HUES6 (cell line): Measurements from ENCODE around the gene ERMP1.

ENCODE experiments used
- H3K27ac ChIP-seq: 2 replicates; pipeline ENCODE4 v1.7.0; 2013; ENCODE audit warnings: low read depth, mild to moderate bottlenecking, low read length, inconsistent platforms
- H3K27me3 ChIP-seq: 2 replicates; pipeline ENCODE4 v1.6.1; 2013; ENCODE audit warnings: low read length; ENCODE audit not compliant: control insufficient read depth, insufficient read depth
- H3K36me3 ChIP-seq: 2 replicates; pipeline ENCODE4 v1.6.1; 2013; ENCODE audit warnings: low read length; ENCODE audit not compliant: control insufficient read depth, insufficient read depth
- H3K4me1 ChIP-seq: 2 replicates; pipeline ENCODE4 v1.6.1; 2013; ENCODE audit warnings: low read length; ENCODE audit not compliant: control insufficient read depth, insufficient read depth
- H3K4me3 ChIP-seq: 2 replicates; pipeline ENCODE4 v1.5.1; 2013; ENCODE audit warnings: low read depth, low read length
- H3K9ac ChIP-seq: one replicate; pipeline ENCODE4 v1.6.1; 2013; ENCODE audit warnings: mild to moderate bottlenecking, low read length
- H3K9me3 ChIP-seq: 2 replicates; pipeline ENCODE4 v1.6.1; 2013; ENCODE audit warnings: low read depth, low read length; ENCODE audit not compliant: control insufficient read depth, insufficient read depth

ERMP1 gene

GRCh38 chr9:5840788-5841187 is 7.9 kb upstream of the ERMP1 start:
- Histone ChIP-seq H3K4me1 (peaks cover 19% of the 10 kb centered on the region), H3K9me3 (0 out of 2 replicates have a peak, but pooled peaks cover 7% of the 10 kb centered on the region), H3K36me3 (no peaks in the 10 kb centered on the region)

GRCh38 chr9:5839572-5839902 is 6.6 kb upstream of the ERMP1 start:
- Histone ChIP-seq H3K36me3 (no peaks in the 10 kb centered on the region), H3K9ac (peak overlapping the region; percentile 62), H3K27me3 (no peaks in the 10 kb centered on the region), H3K27ac (peak overlapping the region; percentile 47; the same call in 1 of the 2 replicates), H3K4me1 (peaks cover 19% of the 10 kb centered on the region), H3K4me3 (no peak overlapping the region), H3K9me3 (0 out of 2 replicates have a peak, but pooled peaks cover 7% of the 10 kb centered on the region)

More at GRCh38 chr9:5840788-5841187, 7.9 kb upstream of the ERMP1 start:
- no peaks in the 10 kb centered on the region for H3K27me3 ChIP-seq
- no peak overlapping the region for H3K4me3 ChIP-seq
- H3K9ac ChIP-seq, result no peak overlapping the region
- H3K27ac ChIP-seq, result no peak overlapping the region

- H3K27me3 ChIP-seq, result no peaks in the 10 kb centered on the region
- H3K27ac ChIP-seq, result peak overlapping the region; percentile 47; the same call in 1 of the 2 replicates
- H3K4me3 ChIP-seq, result no peak overlapping the region
- H3K9ac ChIP-seq, result peak overlapping the region; percentile 62
- no peaks in the 10 kb centered on the region for H3K36me3 ChIP-seq
- peaks cover 19% of the 10 kb centered on the region for H3K4me1 ChIP-seq
- 0 out of 2 replicates have a peak, but pooled peaks cover 7% of the 10 kb centered on the region for H3K9me3 ChIP-seq
Observed at GRCh38 chr9:5838884-5839571, 6.1 kb upstream of the ERMP1 start.

GRCh38 chr9:5835808-5836207 is 2.9 kb upstream of the ERMP1 start:
- Histone ChIP-seq H3K9me3 (no peaks in the 10 kb centered on the region), H3K27me3 (peaks cover 13% of the 10 kb centered on the region), H3K27ac (no peak overlapping the region), H3K9ac (no peak overlapping the region), H3K4me3 (no peak overlapping the region), H3K36me3 (no peaks in the 10 kb centered on the region), H3K4me1 (peaks cover 24% of the 10 kb centered on the region)

GRCh38 chr9:5834214-5834613 is 1.3 kb upstream of the ERMP1 start:
- peaks cover 13% of the 10 kb centered on the region for H3K27me3 ChIP-seq
- no peak overlapping the region for H3K9ac ChIP-seq
- H3K4me3 ChIP-seq, result no peak overlapping the region
- H3K36me3 ChIP-seq, result peaks cover 2% of the 10 kb centered on the region; the same call in 1 of the 2 replicates
- peaks cover 17% of the 10 kb centered on the region for H3K4me1 ChIP-seq
- H3K9me3 ChIP-seq, result no peaks in the 10 kb centered on the region
- H3K27ac ChIP-seq, result no peak overlapping the region

- peak overlapping the region; percentile 84 for H3K9ac ChIP-seq
- H3K9me3 ChIP-seq, result no peaks in the 10 kb centered on the region
- no peak overlapping the region for H3K27ac ChIP-seq
- H3K4me1 ChIP-seq, result peaks cover 12% of the 10 kb centered on the region
- peak overlapping the region; percentile 79 for H3K4me3 ChIP-seq
- H3K36me3 ChIP-seq, result peaks cover 2% of the 10 kb centered on the region; the same call in 1 of the 2 replicates
- H3K27me3 ChIP-seq, result peaks cover 13% of the 10 kb centered on the region
Observed at GRCh38 chr9:5832071-5832537, 813 bp downstream of the ERMP1 start.

GRCh38 chr9:5825895-5826622 is 6.9 kb downstream of the ERMP1 start:
- Histone ChIP-seq H3K9me3 (no peaks in the 10 kb centered on the region), H3K4me1 (no peaks in the 10 kb centered on the region), H3K9ac (no peak overlapping the region), H3K4me3 (no peak overlapping the region), H3K36me3 (peaks cover 16% of the 10 kb centered on the region), H3K27me3 (no peaks in the 10 kb centered on the region), H3K27ac (no peak overlapping the region)

GRCh38 chr9:5825223-5825622 is 7.7 kb downstream of the ERMP1 start:
- Histone ChIP-seq H3K27ac (no peak overlapping the region), H3K4me3 (no peak overlapping the region), H3K27me3 (no peaks in the 10 kb centered on the region), H3K9ac (no peak overlapping the region), H3K4me1 (no peaks in the 10 kb centered on the region), H3K9me3 (no peaks in the 10 kb centered on the region), H3K36me3 (peaks cover 15% of the 10 kb centered on the region)

- H3K4me3 ChIP-seq, result no peak overlapping the region
- H3K27me3 ChIP-seq, result no peaks in the 10 kb centered on the region
- H3K36me3 ChIP-seq, result peaks cover 12% of the 10 kb centered on the region
- H3K27ac ChIP-seq, result no peak overlapping the region
- H3K9me3 ChIP-seq, result no peaks in the 10 kb centered on the region
- H3K9ac ChIP-seq, result no peak overlapping the region
- no peaks in the 10 kb centered on the region for H3K4me1 ChIP-seq
Observed at GRCh38 chr9:5820425-5820824, 12.5 kb downstream of the ERMP1 start.

- H3K9me3 ChIP-seq, result no peaks in the 10 kb centered on the region
- H3K4me3 ChIP-seq, result no peak overlapping the region
- no peaks in the 10 kb centered on the region for H3K4me1 ChIP-seq
- H3K36me3 ChIP-seq, result peaks cover 7% of the 10 kb centered on the region
- H3K27ac ChIP-seq, result no peak overlapping the region
- no peaks in the 10 kb centered on the region for H3K27me3 ChIP-seq
- no peak overlapping the region for H3K9ac ChIP-seq
Observed at GRCh38 chr9:5819174-5819573, 13.7 kb downstream of the ERMP1 start.

- no peak overlapping the region for H3K9ac ChIP-seq
- no peaks in the 10 kb centered on the region for H3K9me3 ChIP-seq
- no peaks in the 10 kb centered on the region for H3K27me3 ChIP-seq
- H3K36me3 ChIP-seq, result peaks cover 6% of the 10 kb centered on the region
- no peak overlapping the region for H3K27ac ChIP-seq
- H3K4me3 ChIP-seq, result no peak overlapping the region
- H3K4me1 ChIP-seq, result no peaks in the 10 kb centered on the region
Observed at GRCh38 chr9:5818424-5819142, 14.3 kb downstream of the ERMP1 start.
